SK-N-SH treated with all-trans-retinoic acid at 6 μM for 48 hours (cell line): Measurements from ENCODE around the gene ERC1.

Experiments used
- ATAC-seq: fragments of 200-7000 bp; cut with Tn5 transposase; 3 replicates; pipeline ENCODE4 v1.9.1; 2020; ENCODE audit warnings: mild to moderate bottlenecking, moderate library complexity
- ARNTL ChIP-seq: fragments of 450-650 bp; formaldehyde crosslinking; IDR thresholded peaks from 2 replicates; pipeline ENCODE4 v1.5.0; 2020; ENCODE audit warnings: low read depth, mild to moderate bottlenecking, moderate library complexity, borderline replicate concordance
- BACH2 ChIP-seq: fragments of 250-450 bp; sonication (Bioruptor Pico); IDR thresholded peaks from 2 replicates; pipeline ENCODE4 v1.9.0; 2021; ENCODE audit warnings: mild to moderate bottlenecking, borderline replicate concordance
- CREB5 ChIP-seq: fragments of 250-450 bp; sonication (Bioruptor Pico); IDR thresholded peaks from 2 replicates; pipeline ENCODE4 v1.5.1; 2020; ENCODE audit warnings: low read depth, mild to moderate bottlenecking, moderate library complexity
- CSDC2 ChIP-seq: fragments of 250-450 bp; sonication (Bioruptor Pico); IDR thresholded peaks from 2 replicates; pipeline ENCODE4 v1.5.0; 2020; ENCODE audit warnings: mild to moderate bottlenecking, moderate library complexity
- CSRNP3 ChIP-seq: fragments of 250-450 bp; sonication (Bioruptor Pico); IDR thresholded peaks from 2 replicates; pipeline ENCODE4 v1.5.1; 2021; ENCODE audit warnings: mild to moderate bottlenecking, moderate library complexity
- ESRRG ChIP-seq: fragments of 250-450 bp; sonication (Bioruptor Pico); IDR thresholded peaks from 2 replicates; pipeline ENCODE4 v1.6.1; 2021; ENCODE audit warnings: mild to moderate bottlenecking
- ISL1 ChIP-seq: fragments of 250-450 bp; sonication (Bioruptor Pico); IDR thresholded peaks from 2 replicates; pipeline ENCODE4 v2.1.2; 2022; ENCODE audit warnings: mild to moderate bottlenecking, moderate library complexity
- PATZ1 ChIP-seq: fragments of 250-450 bp; sonication (Bioruptor Pico); IDR thresholded peaks from 2 replicates; pipeline ENCODE4 v1.8.0; 2020; ENCODE audit warnings: mild to moderate bottlenecking, moderate library complexity, borderline replicate concordance
- POU6F1 ChIP-seq: fragments of 250-450 bp; sonication (Bioruptor Pico); IDR thresholded peaks from 2 replicates; pipeline ENCODE4 v1.8.0; 2021; ENCODE audit warnings: low read depth, mild to moderate bottlenecking, moderate library complexity, borderline replicate concordance
- PPARA ChIP-seq: fragments of 250-450 bp; sonication (Bioruptor Pico); IDR thresholded peaks from 2 replicates; pipeline ENCODE4 v1.5.0; 2020; ENCODE audit warnings: mild to moderate bottlenecking, borderline replicate concordance
- RARB ChIP-seq: fragments of 250-450 bp; sonication (Bioruptor Pico); IDR thresholded peaks from 2 replicates; pipeline ENCODE4 v1.8.0; 2021; ENCODE audit warnings: mild to moderate bottlenecking, moderate library complexity
- SNAI2 ChIP-seq: fragments of 250-450 bp; sonication (Bioruptor Pico); IDR thresholded peaks from 2 replicates; pipeline ENCODE4 v1.5.0; 2020; ENCODE audit warnings: mild to moderate bottlenecking, moderate library complexity
- TCF4 ChIP-seq: fragments of 250-450 bp; sonication (Bioruptor Pico); IDR thresholded peaks from 2 replicates; pipeline ENCODE4 v1.8.0; 2021; ENCODE audit warnings: mild to moderate bottlenecking, moderate library complexity, borderline replicate concordance
- TOX ChIP-seq: fragments of 250-450 bp; sonication (Bioruptor Pico); IDR thresholded peaks from 2 replicates; pipeline ENCODE4 v1.8.0; 2021; ENCODE audit warnings: mild to moderate bottlenecking, moderate library complexity, borderline replicate concordance
- TSHZ2 ChIP-seq: fragments of 250-450 bp; sonication (Bioruptor Pico); IDR thresholded peaks from 2 replicates; pipeline ENCODE4 v1.5.0; 2020; ENCODE audit warnings: mild to moderate bottlenecking, moderate library complexity
- ZNF565 ChIP-seq: fragments of 450-650 bp; formaldehyde crosslinking; conservative IDR thresholded peaks from 2 replicates; pipeline ENCODE4 v1.5.0; 2020; ENCODE audit warnings: low read depth, mild to moderate bottlenecking, moderate library complexity
- ZNF8 ChIP-seq: fragments of 450-650 bp; formaldehyde crosslinking; IDR thresholded peaks from 2 replicates; pipeline ENCODE4 v1.5.0; 2020; ENCODE audit warnings: mild to moderate bottlenecking, moderate library complexity

ERC1 gene

GRCh38 chr12:1350055-1350933 lies 359.3 kb downstream of the ERC1 start:
- TF ChIP-seq ESRRG (CRISPR knock-in tag), result no peak
- TF ChIP-seq PPARA (CRISPR knock-in tag), result no peak
- TF ChIP-seq ZNF565 (CRISPR knock-in tag), result no peak
- peak; percentile 72 for TF ChIP-seq ISL1
- TF ChIP-seq TSHZ2 (CRISPR knock-in tag), result no peak
- no peak for TF ChIP-seq CSRNP3 (CRISPR knock-in tag)
- no peak for TF ChIP-seq BACH2 (CRISPR knock-in tag)

GRCh38 chr12:1350934-1351240 lies 359.9 kb downstream of the ERC1 start:
- TF ChIP-seq ZNF565 (CRISPR knock-in tag) (no peak), PATZ1 (CRISPR knock-in tag) (no peak), ZNF8 (CRISPR knock-in tag) (no peak)
- ATAC-seq, result peak; percentile 20

More at GRCh38 chr12:1350055-1350933, 359.3 kb downstream of the ERC1 start:
- ATAC-seq, result peak; percentile 98

- TF ChIP-seq TOX (no peak), ZNF8 (CRISPR knock-in tag) (no peak), RARB (no peak), CREB5 (CRISPR knock-in tag) (no peak), CSDC2 (no peak), PPARA (CRISPR knock-in tag) (no peak), ARNTL (no peak), POU6F1 (CRISPR knock-in tag) (no peak), TCF4 (no peak), SNAI2 (CRISPR knock-in tag) (no peak), ISL1 (no peak), CSRNP3 (CRISPR knock-in tag) (no peak)
- no peak for ATAC-seq
Measured at GRCh38 chr12:1351926-1352325, 360.9 kb downstream of the ERC1 start.
